GM21360 (cell line): ENCODE data around the gene CDK5RAP2.

Experiments
- ATAC-seq: cut with Tn5 transposase; IDR thresholded peaks from one replicate; pipeline ENCODE4 v1.9.1; 2021; ENCODE audit warnings: mild to moderate bottlenecking, moderate library complexity; ENCODE audit not compliant: unreplicated experiment

CDK5RAP2 gene

GRCh38 chr9:120405860-120406259 is 174.1 kb downstream of the CDK5RAP2 start:
- no peak for ATAC-seq

GRCh38 chr9:120405134-120405533 is 174.8 kb downstream of the CDK5RAP2 start:
- ATAC-seq: no peak

GRCh38 chr9:120403543-120403856 is 176.5 kb downstream of the CDK5RAP2 start:
- ATAC-seq: no peak

- no peak for ATAC-seq
These were observed 177.0 kb downstream of the CDK5RAP2 start for GRCh38 chr9:120402741-120403542.

- ATAC-seq: no peak
These were observed 180.0 kb downstream of the CDK5RAP2 start for GRCh38 chr9:120399940-120400339.

- no peak for ATAC-seq
These were observed 181.7 kb downstream of the CDK5RAP2 start for GRCh38 chr9:120398286-120398685.

- no peak for ATAC-seq
These were observed 182.5 kb downstream of the CDK5RAP2 start for GRCh38 chr9:120397453-120397852.

GRCh38 chr9:120396931-120397330 is 183.0 kb downstream of the CDK5RAP2 start:
- ATAC-seq: no peak

- ATAC-seq: no peak
These were observed 183.5 kb downstream of the CDK5RAP2 start for GRCh38 chr9:120396418-120396817.

GRCh38 chr9:120395376-120395775 is 184.6 kb downstream of the CDK5RAP2 start:
- no peak for ATAC-seq

- ATAC-seq: no peak
These were observed 185.8 kb downstream of the CDK5RAP2 start for GRCh38 chr9:120394058-120394669.

- no peak for ATAC-seq
These were observed 186.4 kb downstream of the CDK5RAP2 start for GRCh38 chr9:120393386-120394057.

- no peak for ATAC-seq
These were observed 187.3 kb downstream of the CDK5RAP2 start for GRCh38 chr9:120392711-120393110.

- ATAC-seq: no peak
These were observed 187.7 kb downstream of the CDK5RAP2 start for GRCh38 chr9:120392245-120392644.

GRCh38 chr9:120391691-120392090 is 188.3 kb downstream of the CDK5RAP2 start:
- no peak for ATAC-seq

GRCh38 chr9:120390637-120391190 is 189.3 kb downstream of the CDK5RAP2 start:
- no peak for ATAC-seq

GRCh38 chr9:120389867-120390266 is 190.1 kb downstream of the CDK5RAP2 start:
- no peak for ATAC-seq

- no peak for ATAC-seq
These were observed 190.7 kb downstream of the CDK5RAP2 start for GRCh38 chr9:120389300-120389699.

GRCh38 chr9:120388003-120388855 is 191.7 kb downstream of the CDK5RAP2 start:
- ATAC-seq: no peak

- no peak for ATAC-seq
These were observed 192.5 kb downstream of the CDK5RAP2 start for GRCh38 chr9:120387257-120388002.
